Sigmoid colon (tissue), 4 donors: ENCODE results near the gene TMEM86B.

ENCODE experiments used
- EP300 ChIP-seq, 4 donors: sonication (generic); formaldehyde crosslinking; IDR thresholded peaks; one replicate each; pipeline ENCODE4 v1.6.1; 2017; ENCODE audit warnings: antibody characterized with exemption in 4 of 4
- POLR2A ChIP-seq, 2 donors: fragments of 450-650 bp; IDR thresholded peaks; one replicate each; pipeline ENCODE4 v1.6.1; 2016; ENCODE audit warnings: antibody characterized with exemption in 2 of 2, mild to moderate bottlenecking in 2 of 2, moderate library complexity in 2 of 2
- POLR2AphosphoS5 ChIP-seq, 4 donors: sonication (generic); formaldehyde crosslinking; IDR thresholded peaks; one replicate each; pipeline ENCODE4 v1.6.1; 2017; ENCODE audit warnings: antibody characterized with exemption in 4 of 4
- TF ChIP-seq, protein P1 (sequence below), 4 experiments: fragments of 450-650 bp in 3 of 4; fragments of 200-600 bp in 1 of 4; IDR thresholded peaks; one replicate each; pipeline ENCODE4 v1.5.1; 2016 to 2019; ENCODE audit warnings: antibody characterized with exemption in 4 of 4, mild to moderate bottlenecking in 3 of 4, moderate library complexity in 2 of 4

DNA sequence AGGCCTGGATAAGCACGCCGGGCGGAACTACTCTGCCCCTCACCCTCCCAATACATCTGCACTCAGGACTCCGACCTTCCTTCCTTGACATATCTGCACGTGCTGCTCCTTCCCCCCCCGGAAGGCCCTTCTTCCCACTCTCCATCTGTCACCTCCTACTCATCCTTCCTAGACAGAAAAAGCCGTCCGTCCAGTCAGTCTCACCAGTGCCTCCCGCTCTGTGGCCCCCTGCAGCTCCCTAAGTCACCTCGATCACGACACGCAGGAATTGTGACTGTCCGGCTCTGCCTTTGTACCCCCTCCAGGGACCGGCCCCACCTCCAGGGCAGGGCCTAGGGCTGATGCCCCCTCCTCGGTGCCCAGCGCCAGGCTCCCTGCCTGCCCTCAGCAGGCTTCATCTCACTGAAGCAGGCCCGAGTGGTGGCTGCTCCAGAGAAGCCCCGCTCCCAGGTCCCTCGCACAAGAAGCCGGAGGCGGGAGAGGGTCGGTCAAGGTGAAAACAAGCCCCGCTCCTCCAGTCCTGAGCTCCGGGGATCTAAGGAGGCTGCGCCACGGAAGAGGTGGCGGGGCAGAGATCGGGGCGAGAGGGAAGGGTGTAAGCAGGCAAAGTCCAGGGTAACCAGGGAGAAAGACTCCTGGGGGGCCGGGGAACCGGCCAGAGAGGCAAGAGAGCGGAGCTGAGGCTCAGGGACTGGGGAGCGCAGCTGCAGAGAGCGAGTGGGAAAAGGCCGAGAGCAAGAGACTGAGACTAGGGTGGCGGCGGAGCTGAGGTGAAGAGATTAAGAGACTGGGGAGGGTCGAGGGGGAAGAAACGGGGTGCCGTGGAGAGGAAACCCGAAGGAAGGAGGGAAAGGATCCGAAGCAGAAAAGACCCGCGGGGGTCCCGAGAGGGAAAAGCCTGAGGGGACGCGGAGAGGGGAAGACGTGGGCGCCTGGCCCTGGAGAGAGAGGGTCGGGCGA is 29.2 kb upstream of the TMEM86B start:
- TF ChIP-seq, protein P1, sequence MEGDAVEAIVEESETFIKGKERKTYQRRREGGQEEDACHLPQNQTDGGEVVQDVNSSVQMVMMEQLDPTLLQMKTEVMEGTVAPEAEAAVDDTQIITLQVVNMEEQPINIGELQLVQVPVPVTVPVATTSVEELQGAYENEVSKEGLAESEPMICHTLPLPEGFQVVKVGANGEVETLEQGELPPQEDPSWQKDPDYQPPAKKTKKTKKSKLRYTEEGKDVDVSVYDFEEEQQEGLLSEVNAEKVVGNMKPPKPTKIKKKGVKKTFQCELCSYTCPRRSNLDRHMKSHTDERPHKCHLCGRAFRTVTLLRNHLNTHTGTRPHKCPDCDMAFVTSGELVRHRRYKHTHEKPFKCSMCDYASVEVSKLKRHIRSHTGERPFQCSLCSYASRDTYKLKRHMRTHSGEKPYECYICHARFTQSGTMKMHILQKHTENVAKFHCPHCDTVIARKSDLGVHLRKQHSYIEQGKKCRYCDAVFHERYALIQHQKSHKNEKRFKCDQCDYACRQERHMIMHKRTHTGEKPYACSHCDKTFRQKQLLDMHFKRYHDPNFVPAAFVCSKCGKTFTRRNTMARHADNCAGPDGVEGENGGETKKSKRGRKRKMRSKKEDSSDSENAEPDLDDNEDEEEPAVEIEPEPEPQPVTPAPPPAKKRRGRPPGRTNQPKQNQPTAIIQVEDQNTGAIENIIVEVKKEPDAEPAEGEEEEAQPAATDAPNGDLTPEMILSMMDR (IDR thresholded peaks at IDR 0.05), result no peak
- TF ChIP-seq POLR2AphosphoS5 (IDR thresholded peaks at IDR 0.05), result no peak
- TF ChIP-seq POLR2A (IDR thresholded peaks at IDR 0.05), result no peak
- no peak for TF ChIP-seq EP300 (IDR thresholded peaks at IDR 0.05)
